Measurements from ENCODE around the gene SLC12A4.

GRCh38 chr16:67909056-67909742 is 59.2 kb downstream of the SLC12A4 start:
- TF ChIP-seq CTCF (IDR thresholded peaks at IDR 0.05), result no peak
- TF ChIP-seq POLR2A (IDR thresholded peaks at IDR 0.05), result no peak
- TF ChIP-seq EP300 (IDR thresholded peaks at IDR 0.05), result no peak

Measured in tibial nerve (tissue), 4 donors.